Activated CD8-positive, alpha-beta memory T cell treated with anti-CD3 and anti-CD28 coated beads, Interleukin-2, amount 50 U/mL, for 1 hour (primary cell): ENCODE data around the gene FCHO2.
"Not testable (repeated sequence)": the region's sequence is repeated elsewhere in the genome, so short reads cannot be mapped to it uniquely, and the experiment has no call there.

ENCODE experiments used
- DNase-seq: peaks from one replicate; pipeline ENCODE4 v3.0.0-alpha.2; 2020; ENCODE audit errors: extremely low read depth

FCHO2 gene

DNA sequence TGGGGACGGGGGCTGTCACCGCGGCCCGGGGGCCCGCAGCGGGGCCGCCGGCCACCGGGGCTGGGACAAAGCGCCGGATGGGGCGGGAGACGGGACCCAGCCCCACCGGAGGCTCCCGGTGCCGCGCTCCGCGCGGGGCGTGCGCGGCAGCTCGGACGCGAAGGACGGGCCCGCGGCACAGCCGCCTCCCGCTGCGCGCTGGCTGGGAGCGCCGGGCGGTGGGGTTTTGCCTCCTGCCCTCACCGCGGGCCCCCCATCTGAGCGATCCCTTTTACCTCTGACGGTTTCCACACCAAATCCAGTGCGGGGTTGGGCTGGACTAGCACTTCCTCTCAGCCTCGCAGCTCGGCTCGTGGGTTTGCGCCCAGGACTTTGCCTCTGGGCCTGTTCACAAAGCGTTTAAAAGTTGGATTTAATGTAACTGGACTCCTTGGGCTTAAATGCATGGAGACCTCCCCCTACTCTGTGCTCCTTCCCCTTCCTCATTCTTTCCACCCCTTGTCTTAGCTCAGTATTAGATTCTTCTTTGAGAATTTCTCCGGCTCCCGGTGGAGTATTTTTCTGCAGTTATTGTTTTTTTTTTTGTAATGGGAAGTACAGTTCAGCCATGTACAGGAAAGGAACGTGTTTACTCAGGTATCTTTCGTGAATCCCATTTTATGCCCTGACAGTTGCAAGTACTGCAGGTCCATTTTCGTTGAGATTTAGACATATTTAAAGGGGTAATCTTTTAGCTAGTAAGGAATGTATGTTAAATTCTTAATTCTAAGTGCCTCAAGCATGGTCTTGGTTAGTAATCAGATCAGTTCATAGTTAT lies 691 bp downstream of the FCHO2 start:
- no peak for DNase-seq

DNA sequence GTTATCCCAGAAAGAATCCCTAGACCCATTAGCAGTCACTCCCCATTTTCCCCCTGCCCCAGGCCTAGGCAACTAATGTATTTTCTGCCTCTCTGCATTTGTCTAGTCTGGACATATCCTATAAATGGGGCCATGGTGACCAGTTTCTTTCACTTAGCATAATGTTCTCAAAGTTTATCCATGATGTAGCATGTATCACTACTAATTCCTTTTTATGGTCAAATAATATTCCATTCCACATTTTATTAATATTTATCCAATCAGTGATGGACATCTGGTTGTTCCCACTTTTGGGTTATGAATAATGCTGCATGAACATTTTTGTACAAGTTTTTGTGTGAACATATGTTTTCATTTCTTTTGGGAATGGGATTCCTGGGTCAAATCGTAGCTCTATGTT lies 1.5 kb downstream of the FCHO2 start:
- no peak for DNase-seq

- DNase-seq: no peak
These were observed 3.4 kb downstream of the FCHO2 start for GRCh38 chr5:72959257-72959656.

DNA sequence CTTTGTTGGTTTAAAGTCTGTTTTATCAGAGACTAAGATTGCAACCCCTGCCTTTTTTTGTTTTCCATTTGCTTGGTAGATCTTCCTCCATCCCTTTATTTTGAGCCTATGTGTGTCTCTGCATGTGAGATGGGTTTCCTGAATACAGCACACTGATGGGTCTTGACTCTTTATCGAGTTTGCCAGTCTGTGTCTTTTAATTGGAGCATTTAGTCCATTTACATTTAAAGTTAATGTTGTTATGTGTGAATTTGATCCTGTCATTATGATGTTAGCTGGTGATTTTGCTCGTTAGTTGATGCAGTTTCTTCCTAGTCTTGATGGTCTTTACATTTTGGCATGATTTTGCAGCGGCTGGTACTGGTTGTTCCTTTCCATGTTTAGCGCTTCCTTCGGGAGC lies 18.6 kb downstream of the FCHO2 start:
- DNase-seq: not testable (repeated sequence)

DNA sequence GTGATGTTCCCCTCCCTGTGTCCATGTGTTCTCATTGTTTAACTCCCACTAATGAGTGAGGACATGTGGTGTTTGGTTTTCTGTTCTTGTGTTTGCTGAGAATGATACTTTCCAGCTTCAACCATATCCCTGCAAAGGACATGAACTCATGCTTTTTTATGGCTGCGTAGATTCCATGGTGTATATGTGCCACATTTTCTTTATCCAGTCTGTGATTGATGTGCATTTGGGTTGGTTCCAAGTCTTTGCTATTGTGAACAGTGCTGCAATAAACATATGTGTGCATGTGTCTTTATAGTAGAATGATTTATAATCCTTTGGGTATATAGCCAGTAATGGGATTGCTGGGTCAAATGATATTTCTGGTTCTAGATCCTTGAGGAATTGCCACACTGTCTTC lies 21.0 kb downstream of the FCHO2 start:
- not testable (repeated sequence) for DNase-seq

- DNase-seq: no peak
These were observed 29.9 kb downstream of the FCHO2 start for GRCh38 chr5:72985719-72986118.

- no peak for DNase-seq
These were observed 32.9 kb downstream of the FCHO2 start for GRCh38 chr5:72988769-72989168.

DNA sequence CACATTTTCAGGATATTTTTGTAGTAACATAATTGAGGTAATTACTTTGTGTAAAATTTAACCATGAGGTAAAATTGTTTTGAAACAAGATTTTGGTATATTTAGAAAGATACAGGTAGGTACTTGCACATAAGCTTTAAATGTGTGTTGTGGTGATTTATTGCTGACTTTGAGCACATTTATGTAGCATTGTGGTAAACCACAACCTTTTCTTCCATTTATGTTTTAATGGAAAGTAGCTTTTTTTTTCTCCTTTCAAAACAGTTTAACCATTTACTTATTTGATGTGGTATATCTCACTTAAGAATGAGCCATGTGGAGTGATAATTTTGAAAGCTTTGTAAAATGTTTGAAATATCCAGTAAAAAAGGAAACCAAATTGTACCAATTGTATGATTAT lies 35.6 kb downstream of the FCHO2 start:
- DNase-seq: no peak

GRCh38 chr5:72994578-72994977 lies 38.7 kb downstream of the FCHO2 start:
- DNase-seq: no peak

GRCh38 chr5:72996632-72997031 lies 40.8 kb downstream of the FCHO2 start:
- DNase-seq: no peak

DNA sequence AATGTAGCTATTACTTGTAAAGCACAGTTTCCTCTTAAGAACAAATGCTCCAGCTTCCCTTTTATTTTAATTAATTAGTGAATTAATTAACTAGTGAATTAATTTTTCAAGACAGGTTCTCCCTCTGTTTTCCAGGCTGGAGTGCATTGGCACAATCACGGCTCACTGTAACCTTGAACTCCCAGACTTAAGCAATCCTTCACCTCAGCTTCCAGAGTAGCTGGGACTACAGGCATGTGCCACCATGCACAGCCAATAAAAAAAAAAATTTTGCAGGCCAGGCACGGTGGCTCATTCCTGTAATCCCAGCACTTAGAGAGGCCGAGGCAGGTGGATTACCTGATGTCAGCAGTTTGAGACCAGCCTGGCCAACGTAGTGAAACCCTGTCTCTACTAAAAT lies 44.1 kb downstream of the FCHO2 start:
- DNase-seq: no peak

GRCh38 chr5:73005886-73006285 lies 50.0 kb downstream of the FCHO2 start:
- no peak for DNase-seq

DNA sequence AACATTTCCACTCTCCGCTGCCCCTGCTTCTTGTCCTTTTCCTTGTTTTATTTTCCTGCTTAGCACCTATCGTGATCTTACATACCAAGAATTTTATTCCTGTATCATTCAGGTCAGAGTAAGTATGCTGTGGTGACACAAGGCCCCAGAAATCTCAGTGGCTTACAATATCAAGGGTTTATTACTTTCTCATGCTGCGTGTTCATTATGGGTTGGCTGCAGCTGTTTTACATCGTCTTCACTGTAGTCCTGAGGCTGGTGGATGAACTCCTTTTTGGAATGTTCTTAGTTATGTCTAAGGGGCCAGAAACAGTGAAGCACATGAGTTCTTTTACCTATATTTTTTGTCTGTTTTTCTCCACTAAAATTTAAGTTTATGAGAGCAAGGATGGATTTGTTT lies 51.2 kb downstream of the FCHO2 start:
- DNase-seq: no peak

DNA sequence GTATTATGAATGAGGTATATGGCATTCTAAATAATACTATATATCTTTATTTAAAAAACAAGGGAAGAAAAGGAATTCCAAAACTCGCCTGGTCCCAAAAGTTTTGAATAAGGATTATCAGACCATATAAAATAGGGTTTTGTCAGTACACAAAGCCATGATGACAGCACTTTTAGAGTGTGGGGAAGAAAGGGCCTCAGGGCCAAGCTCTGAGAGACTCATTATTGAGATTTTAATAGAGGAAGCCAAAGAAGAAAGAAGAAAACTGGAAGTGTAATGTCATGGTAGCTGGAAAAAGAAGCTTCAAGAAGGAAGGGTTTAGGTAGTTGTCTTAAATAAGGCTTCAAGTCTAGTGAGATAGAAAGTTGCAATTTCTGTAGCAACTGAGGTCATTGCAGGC lies 53.0 kb downstream of the FCHO2 start:
- no peak for DNase-seq

DNA sequence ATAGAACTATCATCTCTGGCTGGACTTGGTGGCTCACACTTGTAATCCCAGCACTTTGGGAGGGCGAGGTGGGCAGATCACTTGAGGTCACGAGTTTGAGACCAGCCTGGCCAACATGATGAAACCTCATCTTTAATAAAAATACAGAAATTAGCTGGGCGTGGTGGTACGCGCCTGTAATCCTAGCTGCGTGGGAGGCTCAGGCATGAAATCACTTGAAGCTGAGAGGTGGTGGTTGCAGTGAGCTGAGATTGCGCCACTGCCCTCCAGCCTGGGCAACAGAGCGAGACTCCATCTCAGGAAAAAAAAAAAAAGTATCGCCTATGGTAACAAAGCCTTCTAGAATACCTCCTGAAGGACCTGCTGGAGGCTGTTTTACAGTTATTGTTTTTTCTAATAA lies 55.8 kb downstream of the FCHO2 start:
- DNase-seq: not testable (repeated sequence)

DNA sequence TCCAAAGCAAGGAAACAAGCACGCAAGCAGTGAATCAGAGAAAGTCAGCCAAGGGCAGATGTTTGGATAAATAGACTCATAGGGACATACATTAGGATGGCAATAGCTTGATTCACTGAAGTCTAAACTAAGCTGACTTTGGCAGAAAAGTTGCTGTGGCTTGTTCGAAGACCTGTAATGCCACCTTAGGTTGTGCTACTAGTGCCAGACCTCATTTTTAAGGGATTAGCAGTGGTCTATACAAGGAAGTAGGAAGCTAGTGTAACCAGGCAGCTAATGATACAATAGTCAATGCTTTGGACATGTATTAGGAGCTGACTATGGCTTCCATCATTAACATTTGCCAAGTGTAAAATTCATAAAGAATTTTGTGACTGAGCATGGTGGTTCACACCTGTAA lies 63.1 kb downstream of the FCHO2 start:
- DNase-seq: no peak

GRCh38 chr5:73019766-73020165 lies 63.9 kb downstream of the FCHO2 start:
- DNase-seq: no peak

GRCh38 chr5:73022471-73023169 lies 66.8 kb downstream of the FCHO2 start:
- DNase-seq: no peak

DNA sequence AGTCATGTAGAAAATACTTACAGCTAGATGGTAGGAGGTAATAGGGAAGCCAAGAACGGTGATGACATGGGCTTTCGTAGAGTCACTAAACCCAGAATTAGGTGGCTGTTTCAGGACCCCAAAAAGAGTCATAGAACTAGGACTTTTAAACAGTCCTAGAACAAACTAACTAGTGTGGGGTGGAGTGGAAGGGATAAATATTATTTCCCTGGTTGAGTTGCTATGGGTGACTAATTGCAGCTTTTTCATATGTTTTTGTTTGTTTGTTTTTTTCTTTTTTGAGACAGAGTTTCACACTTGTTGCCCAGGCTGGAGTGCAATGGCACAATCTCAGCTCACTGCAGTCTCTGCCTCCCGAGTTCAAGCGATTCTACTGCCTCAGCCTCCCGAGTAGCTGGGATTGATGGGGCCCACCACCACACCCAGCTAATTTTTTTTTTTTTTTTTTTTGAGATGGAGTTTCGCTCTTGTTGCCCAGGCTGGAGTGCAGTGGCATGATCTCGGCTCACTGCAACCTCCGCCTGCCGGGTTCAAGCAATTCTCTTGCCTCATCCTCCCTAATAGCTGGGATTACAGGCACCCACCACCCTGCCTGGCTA lies 69.2 kb downstream of the FCHO2 start:
- DNase-seq: not testable (repeated sequence)

GRCh38 chr5:73027361-73027760 lies 71.5 kb downstream of the FCHO2 start:
- DNase-seq: no peak

DNA sequence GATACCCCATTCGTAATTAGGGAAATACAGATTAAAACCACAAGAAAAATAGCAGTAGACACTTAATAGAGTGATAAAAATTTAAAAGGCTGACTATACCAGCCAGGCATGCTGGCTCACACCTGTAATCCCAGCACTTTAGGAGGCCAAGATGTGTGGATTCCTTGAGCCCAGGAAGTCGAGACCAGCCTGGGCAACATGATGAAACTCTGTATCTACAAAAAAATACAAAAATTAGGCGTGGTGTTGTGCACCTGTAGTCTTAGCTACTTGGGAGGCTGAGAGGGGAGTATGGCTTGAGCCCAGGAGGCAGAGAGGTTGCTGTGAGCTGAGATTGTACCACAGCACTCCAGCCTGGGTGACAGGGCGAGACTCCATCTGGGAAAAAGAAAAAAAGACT lies 72.0 kb downstream of the FCHO2 start:
- DNase-seq: no peak

DNA sequence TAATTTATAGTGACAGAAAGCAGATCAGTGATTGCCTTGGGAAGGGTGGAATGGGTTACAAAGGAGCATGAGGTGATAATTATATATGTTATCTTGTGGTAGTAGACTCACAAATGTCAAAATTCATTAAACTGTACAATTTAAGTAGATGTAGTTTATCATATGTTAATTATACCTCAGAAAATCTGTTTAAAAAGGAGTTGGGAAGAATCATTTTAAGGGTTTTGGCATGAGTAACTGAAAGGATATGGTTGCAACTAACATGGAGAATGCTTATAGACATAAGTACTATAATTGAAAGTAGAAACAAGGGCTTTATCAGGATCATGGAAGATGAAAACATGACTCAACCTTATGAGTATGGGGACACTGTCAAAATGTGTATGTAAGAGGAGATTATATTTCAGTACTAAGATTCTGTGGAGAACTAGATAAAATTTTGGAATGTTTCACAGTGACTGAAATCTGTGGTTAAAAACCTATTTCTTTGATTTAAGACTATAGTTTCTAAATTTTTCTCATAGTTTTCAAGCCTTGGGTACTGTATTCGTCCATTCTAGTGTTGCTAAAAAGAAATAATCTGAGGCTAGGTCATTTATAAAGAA lies 73.3 kb downstream of the FCHO2 start:
- no peak for DNase-seq

DNA sequence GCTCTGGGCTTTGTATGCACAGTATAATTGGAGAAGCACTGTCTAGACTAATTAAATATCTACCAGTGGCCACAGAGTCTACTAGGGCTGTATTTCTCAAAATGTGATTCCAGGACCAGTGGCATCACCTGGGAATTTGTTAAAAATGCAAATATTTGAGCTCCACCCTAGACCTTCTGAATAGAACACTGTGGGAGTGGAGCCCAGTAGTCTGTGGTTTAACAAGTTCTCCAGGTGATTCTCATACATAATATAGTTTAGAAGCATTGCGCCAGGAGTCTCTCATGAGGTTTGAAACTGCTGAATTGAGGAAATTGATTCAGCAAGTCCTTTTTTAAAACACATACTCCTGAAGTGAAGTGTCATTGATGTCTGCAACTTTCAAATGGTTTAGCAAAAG lies 74.7 kb downstream of the FCHO2 start:
- DNase-seq: no peak
